Keratinocyte (primary cell): Measurements from ENCODE around the gene PRPF18. TPM values are rescaled to one million over a fixed set of nuclear protein-coding genes. Genes with fewer than 3 reads are reported as not detected.
A peak's percentile ranks its signal among the peaks of the same experiment; 100 is the strongest.
"Not testable (repeated sequence)": the region's sequence is repeated elsewhere in the genome, so short reads cannot be mapped to it uniquely, and the experiment has no call there.

Experiments
- DNase-seq: peaks from one replicate; pipeline ENCODE4 v3.0.0-alpha.2; 2011; ENCODE audit warnings: low read depth, missing footprints, low spot score
- FAIRE-seq: peaks from 2 replicates; lab custom pipeline; 2011; peaks lifted over from hg19 to GRCh38; lab: Jason Lieb, UNC
- H2AFZ ChIP-seq: 2 replicates; pipeline ENCODE4 v1.6.0; 2012; ENCODE audit warnings: low read length, control low read depth, inconsistent platforms; ENCODE audit not compliant: control insufficient read depth
- H3K27ac ChIP-seq: 2 replicates; pipeline ENCODE4 v1.5.1; 2011; ENCODE audit warnings: low read length; ENCODE audit not compliant: control insufficient read depth, insufficient read depth
- H3K27me3 ChIP-seq: 3 replicates; pipeline ENCODE4 v1.6.0; 2011; ENCODE audit warnings: low read length; ENCODE audit not compliant: control insufficient read depth, insufficient read depth; ENCODE audit errors: extremely low read depth
- H3K36me3 ChIP-seq, 2 experiments: 2 replicates in 1 of 2; 3 replicates in 1 of 2; pipeline ENCODE4 v1.5.1; 2011; ENCODE audit warnings: low read length in 2 of 2, mild to moderate bottlenecking in 1 of 2; ENCODE audit not compliant: control insufficient read depth in 2 of 2, insufficient read depth in 2 of 2; ENCODE audit errors: extremely low read depth in 1 of 2
- H3K4me1 ChIP-seq: 3 replicates; pipeline ENCODE4 v1.5.1; 2011; ENCODE audit warnings: low read length; ENCODE audit not compliant: control insufficient read depth, insufficient read depth; ENCODE audit errors: extremely low read depth
- H3K4me2 ChIP-seq: 3 replicates; pipeline ENCODE4 v1.6.0; 2011; ENCODE audit warnings: low read depth, low read length; ENCODE audit not compliant: control insufficient read depth, insufficient read depth; ENCODE audit errors: extremely low read depth
- H3K4me3 ChIP-seq, 3 experiments: fragments of 200-600 bp in 1 of 3; sonication (generic) in 1 of 3; 2 replicates in 2 of 3; 3 replicates in 1 of 3; pipeline ENCODE4 v1.5.1; 2011 to 2016; ENCODE audit warnings: low read length in 3 of 3, mild to moderate bottlenecking in 3 of 3, control low read depth in 2 of 3, inconsistent platforms in 1 of 3, low read depth in 1 of 3, mixed read lengths in 1 of 3, mixed run types in 1 of 3, moderate library complexity in 1 of 3; ENCODE audit not compliant: control insufficient read depth in 2 of 3, insufficient read depth in 2 of 3; ENCODE audit errors: extremely low read depth in 1 of 3
- H3K79me2 ChIP-seq: 2 replicates; pipeline ENCODE4 v1.6.0; 2012; ENCODE audit warnings: low read length; ENCODE audit not compliant: control insufficient read depth, insufficient read depth
- H3K9ac ChIP-seq: 3 replicates; pipeline ENCODE4 v1.6.0; 2011; ENCODE audit warnings: low read length; ENCODE audit not compliant: control insufficient read depth, insufficient read depth; ENCODE audit errors: extremely low read depth
- H3K9me1 ChIP-seq: 3 replicates; pipeline ENCODE4 v1.6.0; 2011; ENCODE audit warnings: low read length; ENCODE audit not compliant: control insufficient read depth, insufficient read depth; ENCODE audit errors: extremely low read depth
- H3K9me3 ChIP-seq: 2 replicates; pipeline ENCODE4 v1.5.1; 2012; ENCODE audit warnings: low read depth, low read length; ENCODE audit not compliant: control insufficient read depth
- H4K20me1 ChIP-seq: 3 replicates; pipeline ENCODE4 v1.6.0; 2011; ENCODE audit warnings: low read length; ENCODE audit not compliant: control insufficient read depth, insufficient read depth; ENCODE audit errors: extremely low read depth
- EZH2 ChIP-seq: IDR thresholded peaks from one replicate; pipeline ENCODE4 v1.6.1; 2012; ENCODE audit warnings: inconsistent platforms, mild to moderate bottlenecking, low read length, moderate library complexity
- dilution Hi-C: fragments of 300-500 bp; cut with MboI; formaldehyde crosslinking; loops from one replicate; pipeline ENCODE4 v1.7.0; 2020; ENCODE audit warnings: low sequenced_read_pairs; ENCODE audit not compliant: extremely low pct_ligation_motif_present
- polyA minus RNA-seq, 3 experiments: library from RNA; depleted of rRNA, polyadenylated mRNA; stranded (reverse); fragments of >200 nt; gene quantifications; 1 replicate in 1 of 3; 2 replicates in 1 of 3; 3 replicates in 1 of 3; pipeline ENCODE4 v1.2.3, GENCODE V29; 2011
- polyA plus RNA-seq, 5 experiments: library from polyadenylated mRNA; depleted of rRNA in 3 of 5; stranded (reverse) in 3 of 5; stranded (forward) in 1 of 5; unstranded in 1 of 5; fragments of >200 nt; gene quantifications; 1 replicate in 1 of 5; 2 replicates in 3 of 5; 3 replicates in 1 of 5; pipeline versions ENCODE4 v1.2.1 to v1.2.3, GENCODE V29; 2011 to 2012; ENCODE audit warnings: missing spikeins in 2 of 5, low read depth in 1 of 5, low replicate concordance in 1 of 5
- TF ChIP-seq, protein P1 (sequence below), 3 experiments: IDR thresholded peaks in 1 of 3; conservative IDR thresholded peaks in 1 of 3; optimal IDR thresholded peaks in 1 of 3; 2 replicates in 2 of 3; 3 replicates in 1 of 3; pipeline versions ENCODE3 to v1.5.1; 2011; ENCODE audit warnings: low read length in 3 of 3, mild to moderate bottlenecking in 3 of 3, moderate library complexity in 2 of 3, control low read depth in 1 of 3, inconsistent platforms in 1 of 3; ENCODE audit not compliant: insufficient read depth in 2 of 3; ENCODE audit errors: extremely low read depth in 1 of 3

PRPF18 gene, protein sequence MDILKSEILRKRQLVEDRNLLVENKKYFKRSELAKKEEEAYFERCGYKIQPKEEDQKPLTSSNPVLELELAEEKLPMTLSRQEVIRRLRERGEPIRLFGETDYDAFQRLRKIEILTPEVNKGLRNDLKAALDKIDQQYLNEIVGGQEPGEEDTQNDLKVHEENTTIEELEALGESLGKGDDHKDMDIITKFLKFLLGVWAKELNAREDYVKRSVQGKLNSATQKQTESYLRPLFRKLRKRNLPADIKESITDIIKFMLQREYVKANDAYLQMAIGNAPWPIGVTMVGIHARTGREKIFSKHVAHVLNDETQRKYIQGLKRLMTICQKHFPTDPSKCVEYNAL
- 12.6 to 28.0 TPM (median 18.8 TPM) in 3 replicates for polyA plus RNA-seq
- polyA plus RNA-seq (2011; ENCODE audit: low read depth), result 100 TPM
- 18.7 and 25.0 TPM in 2 replicates for polyA plus RNA-seq (2011; cell fraction: cytosol; rRNA removed)
- 14.4 and 25.8 TPM in 2 replicates for polyA plus RNA-seq (2011; cell fraction: nucleus; rRNA removed)
- 18.5 and 23.0 TPM in 2 replicates for polyA plus RNA-seq (2012; ENCODE audit: low replicate concordance)
- 1.3 to 13.9 TPM (median 3.4 TPM) in 3 replicates for polyA minus RNA-seq
- polyA minus RNA-seq (2011; cell fraction: cytosol; rRNA and poly(A)+ RNA removed), result 7.1 TPM
- 7.3 and 21.3 TPM in 2 replicates for polyA minus RNA-seq (2011; cell fraction: nucleus; rRNA and poly(A)+ RNA removed)

DNA sequence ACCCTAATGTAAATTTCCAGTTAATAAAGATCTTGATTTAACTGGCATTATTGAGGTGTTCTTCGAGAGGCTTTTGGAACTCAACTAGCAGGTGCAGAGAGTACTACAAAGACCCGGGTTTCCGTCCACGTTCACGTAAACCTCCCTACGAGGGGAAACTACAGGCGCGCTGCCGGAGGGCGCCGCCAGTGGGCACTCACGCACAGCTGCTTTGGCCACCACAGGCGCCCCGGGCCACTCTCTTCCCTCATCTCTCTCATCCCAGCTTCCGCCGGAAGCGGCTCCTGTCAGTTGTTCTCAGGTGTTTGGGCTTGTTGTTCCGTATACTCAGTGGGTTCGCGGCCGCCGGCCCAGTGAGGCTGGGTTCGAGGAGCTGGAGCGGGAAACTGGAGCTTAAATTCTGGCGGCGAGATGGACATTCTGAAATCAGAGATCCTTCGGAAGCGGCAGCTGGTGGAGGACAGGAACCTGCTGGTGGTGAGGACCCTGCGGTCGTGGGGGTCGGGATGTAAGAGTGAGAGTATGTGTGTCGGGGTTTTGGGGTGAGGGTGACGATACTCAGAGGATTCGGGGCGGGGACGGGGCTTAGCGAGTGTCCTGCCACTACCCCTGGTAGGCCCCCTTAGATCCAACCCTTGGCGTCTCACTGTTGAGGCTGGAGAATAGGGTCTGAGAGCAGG is at the start of gene PRPF18:
Gene PRPF18 (plus strand): TSS at position 290 of the 680 bp plus-strand sequence. CDS start 122 bp downstream, at position 412.
- Histone ChIP-seq H3K9ac (peak within 1 kb of the TSS; percentile 83), H3K4me3 (peak within 1 kb of the TSS; percentile 92 to 96 (median 95)), H4K20me1 (no peaks in the 10 kb centered on the region), H3K4me2 (peak within 1 kb of the TSS; percentile 92), H3K9me1 (no peaks in the 10 kb centered on the region), H2AFZ (peak within 1 kb of the TSS; percentile 96), H3K79me2 (peaks cover 42% of the 10 kb centered on the region), H3K4me1 (peaks cover 8% of the 10 kb centered on the region), H3K36me3 (no peaks in the 10 kb centered on the region), H3K27ac (peak within 1 kb of the TSS; percentile 82), H3K27me3 (peaks cover 7% of the 10 kb centered on the region), H3K9me3 (no peaks in the 10 kb centered on the region)
- no peak for TF ChIP-seq EZH2
- TF ChIP-seq, protein P1, sequence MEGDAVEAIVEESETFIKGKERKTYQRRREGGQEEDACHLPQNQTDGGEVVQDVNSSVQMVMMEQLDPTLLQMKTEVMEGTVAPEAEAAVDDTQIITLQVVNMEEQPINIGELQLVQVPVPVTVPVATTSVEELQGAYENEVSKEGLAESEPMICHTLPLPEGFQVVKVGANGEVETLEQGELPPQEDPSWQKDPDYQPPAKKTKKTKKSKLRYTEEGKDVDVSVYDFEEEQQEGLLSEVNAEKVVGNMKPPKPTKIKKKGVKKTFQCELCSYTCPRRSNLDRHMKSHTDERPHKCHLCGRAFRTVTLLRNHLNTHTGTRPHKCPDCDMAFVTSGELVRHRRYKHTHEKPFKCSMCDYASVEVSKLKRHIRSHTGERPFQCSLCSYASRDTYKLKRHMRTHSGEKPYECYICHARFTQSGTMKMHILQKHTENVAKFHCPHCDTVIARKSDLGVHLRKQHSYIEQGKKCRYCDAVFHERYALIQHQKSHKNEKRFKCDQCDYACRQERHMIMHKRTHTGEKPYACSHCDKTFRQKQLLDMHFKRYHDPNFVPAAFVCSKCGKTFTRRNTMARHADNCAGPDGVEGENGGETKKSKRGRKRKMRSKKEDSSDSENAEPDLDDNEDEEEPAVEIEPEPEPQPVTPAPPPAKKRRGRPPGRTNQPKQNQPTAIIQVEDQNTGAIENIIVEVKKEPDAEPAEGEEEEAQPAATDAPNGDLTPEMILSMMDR (optimal IDR thresholded peaks at IDR 0.05 in 1 of 3, IDR thresholded peaks at IDR 0.05 in 1 of 3, conservative IDR thresholded peaks at IDR 0.05 in 1 of 3; ENCODE audit: extremely low read depth in 1 of 3, insufficient read depth in 2 of 3, low read length in 3 of 3), result peak; percentile 96 to 99 (median 97)
- peak; percentile 67 for FAIRE-seq
- peak; percentile 65 for DNase-seq
- dilution Hi-C loops, result no loop called here

DNA sequence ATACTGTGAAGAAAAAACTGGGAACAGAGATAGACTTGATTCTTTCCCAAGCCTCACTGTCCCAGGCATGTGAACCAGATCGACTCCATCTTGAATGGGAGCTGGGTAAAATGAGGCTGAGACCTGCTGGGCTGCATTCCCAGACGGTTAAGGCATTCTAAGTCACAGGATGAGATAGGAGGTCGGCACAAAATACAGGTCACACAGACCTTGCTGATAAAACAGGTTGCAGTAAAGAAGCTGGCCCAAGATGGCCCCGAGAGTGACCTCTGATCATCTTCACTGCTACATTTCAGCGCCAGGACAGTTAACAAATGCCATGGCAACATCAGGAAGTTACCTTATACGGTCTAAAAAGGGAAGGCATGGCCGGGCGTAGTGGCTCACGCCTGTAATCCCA is 48.8 kb upstream of the PRPF18 start:
- H3K4me2 ChIP-seq, H3K36me3 ChIP-seq, H3K27me3 ChIP-seq, H3K9me1 ChIP-seq, H3K27ac ChIP-seq, H2AFZ ChIP-seq, H4K20me1 ChIP-seq, DNase-seq, H3K4me3 ChIP-seq, dilution Hi-C loops, H3K79me2 ChIP-seq, H3K4me1 ChIP-seq, FAIRE-seq, H3K9ac ChIP-seq, H3K9me3 ChIP-seq: not testable (repeated sequence)
